Spleen (tissue), 11 donors: ENCODE results near the gene PLXNB2. TPM values are rescaled to one million over a fixed set of nuclear protein-coding genes. Genes with fewer than 3 reads are reported as not detected.

Source experiments
- DNase-seq: peaks from one replicate; pipeline ENCODE4 v3.0.0-alpha.2; 2020
- H3K27ac ChIP-seq, 8 donors: fragments of 200-600 bp; sonication (generic) in 7 of 8; 1 replicate in 4 of 8; 2 replicates in 4 of 8; pipeline versions ENCODE4 v1.5.0 to v1.8.0; 2016 to 2021; ENCODE audit warnings: inconsistent platforms in 4 of 8, mild to moderate bottlenecking in 4 of 8, moderate library complexity in 1 of 8
- H3K27me3 ChIP-seq, 7 donors: fragments of 200-600 bp; sonication (generic) in 6 of 7; replicated peaks in 1 of 7; 1 replicate in 4 of 7; 2 replicates in 3 of 7; pipeline versions ENCODE4 v1.5.0 to v1.8.0; 2016 to 2021; ENCODE audit warnings: inconsistent platforms in 3 of 7, mild to moderate bottlenecking in 1 of 7
- H3K36me3 ChIP-seq, 6 donors: fragments of 200-600 bp; sonication (generic) in 5 of 6; 1 replicate in 4 of 6; 2 replicates in 2 of 6; pipeline versions ENCODE4 v1.5.0 to v1.8.0; 2016 to 2021; ENCODE audit warnings: inconsistent platforms in 2 of 6
- H3K4me1 ChIP-seq, 6 donors: fragments of 200-600 bp; sonication (generic) in 5 of 6; 1 replicate in 3 of 6; 2 replicates in 3 of 6; pipeline versions ENCODE4 v1.5.0 to v1.8.0; 2016 to 2021; ENCODE audit warnings: inconsistent platforms in 3 of 6
- H3K4me3 ChIP-seq, 8 donors: fragments of 200-600 bp; sonication (generic) in 7 of 8; 1 replicate in 4 of 8; 2 replicates in 4 of 8; pipeline versions ENCODE4 v1.5.0 to v1.8.0; 2016 to 2021; ENCODE audit warnings: inconsistent platforms in 4 of 8, mild to moderate bottlenecking in 4 of 8, moderate library complexity in 2 of 8
- H3K9me3 ChIP-seq, 8 donors: fragments of 200-600 bp; sonication (generic) in 7 of 8; 1 replicate in 4 of 8; 2 replicates in 4 of 8; pipeline versions ENCODE4 v1.5.0 to v1.8.0; 2016 to 2021; ENCODE audit warnings: inconsistent platforms in 4 of 8
- CTCF ChIP-seq, 11 experiments: fragments of 200-600 bp in 7 of 11; fragments of 450-650 bp in 4 of 11; sonication (generic) in 4 of 11; IDR thresholded peaks in 8 of 11; conservative IDR thresholded peaks in 3 of 11; 1 replicate in 7 of 11; 2 replicates in 4 of 11; pipeline versions ENCODE4 v1.4.0 to v1.8.0; 2016 to 2021; ENCODE audit warnings: antibody characterized with exemption in 11 of 11, inconsistent platforms in 4 of 11, mild to moderate bottlenecking in 1 of 11
- POLR2A ChIP-seq, 3 donors: fragments of 450-650 bp; IDR thresholded peaks; one replicate each; pipeline ENCODE4 v1.5.1; 2017; ENCODE audit warnings: antibody characterized with exemption in 3 of 3, mild to moderate bottlenecking in 1 of 3
- POLR2AphosphoS5 ChIP-seq, 3 donors: sonication (generic); formaldehyde crosslinking; IDR thresholded peaks; one replicate each; pipeline ENCODE4 v1.5.1; 2017; ENCODE audit warnings: antibody characterized with exemption in 3 of 3
- WGBS, 5 donors: extraction: QIAGEN DNeasy Blood & Tissue Kit in 3 of 5; methylation state at CpG; one replicate each; pipeline versions ENCODE4 v1.1.5 to v1.1.7; 2013 to 2018; 5-methylcytosine and 5-hydroxymethylcytosine counted together
- intact Hi-C: fragments of 100-400 bp; cut with DNase I; formaldehyde crosslinking; loops from one replicate; pipeline ENCODE4 v1.15.0; 2023; ENCODE audit warnings: low total_unique reads
- polyA plus RNA-seq, 3 donors: library from polyadenylated mRNA; stranded (reverse); fragments of 200-250 nt; gene quantifications; one replicate each; pipeline ENCODE4 v1.2.1, GENCODE V29; 2013
- total RNA-seq, 7 donors: library from RNA; depleted of rRNA in 3 of 7; stranded (reverse); fragments of >200 nt in 3 of 7; fragmentation: NEBNext Ultra II Directional in 4 of 7; extraction: Animal tissue kit (Norgen Biotek cat#: 25700) in 4 of 7; gene quantifications; one replicate each; pipeline versions ENCODE4 v1.1.0 to v1.2.1, GENCODE V29; 2016 to 2021
- donor health status: healthy with polysubstance abuse.
- donor health status: DM: no; HTN: no; CAD: no; lungs with moderate emphysema.
- donor health status: DM: no; HTN: no; CAD: no.
- donor health status: Bipolar disorder and iron deficiency.
- donor health status: healthy.
- donor health status: DM: no; HTN: no; CAD: no.
- donor health status: DM: yes; HTN: yes; CAD: no.

Gene PLXNB2
- total and polyA plus RNA-seq, 10 donors, result 41.9 to 382 (median 242) TPM

GRCh38 chr22:50255099-50255498, 52.3 kb downstream of the PLXNB2 start:
- Histone ChIP-seq H3K4me3 (no peak overlapping the region), H3K9me3 (no peaks in the 10 kb centered on the region), H3K36me3 (no peaks in the 10 kb centered on the region), H3K4me1 (peaks cover 11 to 25% (median 21%) of the 10 kb centered on the region in 6 donors), H3K27me3 (peaks cover 0 to 19% (median under 1%) of the 10 kb centered on the region in 7 donors), H3K27ac (no peak overlapping the region)
- 87 to 95% (median 90%) methylated on average over 14 to 19 of the region's 19 CpGs for WGBS, 5 donors
- TF ChIP-seq POLR2A (IDR thresholded peaks at IDR 0.05), result no peak
- no peak for TF ChIP-seq CTCF (IDR thresholded peaks at IDR 0.05 in 8 of 11, conservative IDR thresholded peaks at IDR 0.05 in 3 of 11)
- no peak for TF ChIP-seq POLR2AphosphoS5 (IDR thresholded peaks at IDR 0.05)
- intact Hi-C loops, result no loop called here
- no peak for DNase-seq

- TF ChIP-seq CTCF (IDR thresholded peaks at IDR 0.05 in 8 of 11, conservative IDR thresholded peaks at IDR 0.05 in 3 of 11) (no peak), POLR2AphosphoS5 (IDR thresholded peaks at IDR 0.05) (no peak), POLR2A (IDR thresholded peaks at IDR 0.05) (no peak)
- WGBS, 5 donors, result 71 to 88% (median 84%) methylated on average over 4 to 8 of the region's 8 CpGs
- Histone ChIP-seq H3K27ac (no peak overlapping the region), H3K4me3 (no peak overlapping the region), H3K4me1 (peaks cover 20 to 35% (median 32%) of the 10 kb centered on the region in 6 donors), H3K36me3 (peaks cover 0 to 9% (median 0%) of the 10 kb centered on the region in 6 donors), H3K27me3 (peaks cover 0 to 8% (median 0%) of the 10 kb centered on the region in 7 donors), H3K9me3 (no peaks in the 10 kb centered on the region)
- intact Hi-C loops, result loop anchor here (5.0 kb wide), 1 partner anchor 88 kb away; the partner anchor contains the start of gene PPP6R2
- DNase-seq, result no peak
Observed at GRCh38 chr22:50253941-50254340, 53.5 kb downstream of the PLXNB2 start.

GRCh38 chr22:50253046-50253915, 54.2 kb downstream of the PLXNB2 start:
- WGBS, 5 donors, result 83 to 91% (median 87%) methylated on average over 19 to 22 of the region's 22 CpGs

More at GRCh38 chr22:50253046-50253915, 54.2 kb downstream of the PLXNB2 start:
- TF ChIP-seq CTCF (IDR thresholded peaks at IDR 0.05 in 8 of 11, conservative IDR thresholded peaks at IDR 0.05 in 3 of 11) (no peak), POLR2A (IDR thresholded peaks at IDR 0.05) (no peak), POLR2AphosphoS5 (IDR thresholded peaks at IDR 0.05) (no peak)
- H3K9me3 ChIP-seq, result no peaks in the 10 kb centered on the region
- intact Hi-C loops, result loop anchor here (5.0 kb wide), 1 partner anchor 89 kb away; the partner anchor contains the start of gene PPP6R2
- peaks cover 20 to 42% (median 39%) of the 10 kb centered on the region in 6 donors for H3K4me1 ChIP-seq
- H3K27me3 ChIP-seq, result peaks cover 0 to 1% (median 0%) of the 10 kb centered on the region in 7 donors
- H3K4me3 ChIP-seq, result no peak overlapping the region
- H3K36me3 ChIP-seq, result peaks cover 0 to 16% (median under 1%) of the 10 kb centered on the region in 6 donors
- no peak overlapping the region for H3K27ac ChIP-seq
- DNase-seq, result no peak
